GM21717 (cell line): ENCODE data around the gene TMEM145.

ENCODE experiments used
- ATAC-seq: cut with Tn5 transposase; IDR thresholded peaks from one replicate; pipeline ENCODE4 v1.9.1; 2021; ENCODE audit warnings: mild to moderate bottlenecking, moderate library complexity; ENCODE audit not compliant: unreplicated experiment

TMEM145 gene

GRCh38 chr19:42357290-42357689 lies 44.2 kb downstream of the TMEM145 start:
- ATAC-seq = no peak

GRCh38 chr19:42360787-42361544 lies 47.9 kb downstream of the TMEM145 start:
- ATAC-seq = no peak

- ATAC-seq = no peak
These were observed 48.4 kb downstream of the TMEM145 start for GRCh38 chr19:42361545-42361910.

- no peak for ATAC-seq
These were observed 49.2 kb downstream of the TMEM145 start for GRCh38 chr19:42362342-42362741.

- no peak for ATAC-seq
These were observed 49.9 kb downstream of the TMEM145 start for GRCh38 chr19:42362891-42363440.

- no peak for ATAC-seq
These were observed 50.7 kb downstream of the TMEM145 start for GRCh38 chr19:42363614-42364346.

GRCh38 chr19:42366673-42367072 lies 53.6 kb downstream of the TMEM145 start:
- no peak for ATAC-seq

GRCh38 chr19:42367929-42368328 lies 54.8 kb downstream of the TMEM145 start:
- no peak for ATAC-seq

GRCh38 chr19:42368360-42368759 lies 55.3 kb downstream of the TMEM145 start:
- no peak for ATAC-seq

- ATAC-seq = no peak
These were observed 55.7 kb downstream of the TMEM145 start for GRCh38 chr19:42368765-42369164.

- ATAC-seq = no peak
These were observed 56.4 kb downstream of the TMEM145 start for GRCh38 chr19:42369433-42370067.

GRCh38 chr19:42370068-42370520 lies 57.0 kb downstream of the TMEM145 start:
- ATAC-seq = no peak

GRCh38 chr19:42370626-42371175 lies 57.6 kb downstream of the TMEM145 start:
- no peak for ATAC-seq
